GM21717 (cell line): Measurements from ENCODE around the gene TAF1A.
"Not testable (repeated sequence)": the region's sequence is repeated elsewhere in the genome, so short reads cannot be mapped to it uniquely, and the experiment has no call there.

ENCODE experiments used
- ATAC-seq: cut with Tn5 transposase; IDR thresholded peaks from one replicate; pipeline ENCODE4 v1.9.1; 2021; ENCODE audit warnings: mild to moderate bottlenecking, moderate library complexity; ENCODE audit not compliant: unreplicated experiment

The TAF1A gene

GRCh38 chr1:222589462-222590302 lies at the start of gene TAF1A:
TAF1A (minus strand) TSS chr1:222589933.
- peak; percentile 99 for ATAC-seq

- ATAC-seq = peak; percentile 71
Measured at GRCh38 chr1:222634180-222635013, 44.7 kb upstream of the TAF1A start.

- ATAC-seq = no peak
Measured at GRCh38 chr1:222632749-222633148, 43.0 kb upstream of the TAF1A start.

- ATAC-seq = no peak
Measured at GRCh38 chr1:222631611-222632208, 42.0 kb upstream of the TAF1A start.

GRCh38 chr1:222629921-222630535 lies 40.3 kb upstream of the TAF1A start:
- no peak for ATAC-seq

- ATAC-seq = no peak
Measured at GRCh38 chr1:222627232-222627631, 37.5 kb upstream of the TAF1A start.

GRCh38 chr1:222624214-222624613 lies 34.5 kb upstream of the TAF1A start:
- ATAC-seq = no peak

GRCh38 chr1:222623458-222623857 lies 33.7 kb upstream of the TAF1A start:
- ATAC-seq = no peak

- ATAC-seq = no peak
Measured at GRCh38 chr1:222622765-222623164, 33.0 kb upstream of the TAF1A start.

- ATAC-seq = peak; percentile 18
Measured at GRCh38 chr1:222620566-222620965, 30.8 kb upstream of the TAF1A start.

- ATAC-seq = no peak
Measured at GRCh38 chr1:222618880-222619596, 29.3 kb upstream of the TAF1A start.

GRCh38 chr1:222618001-222618879 lies 28.5 kb upstream of the TAF1A start, which contains the start of gene MIA3:
MIA3 (plus strand) TSS chr1:222618097; CDS start chr1:222618111, 14 bp downstream.
- peak; percentile 51 for ATAC-seq

GRCh38 chr1:222617367-222617951 lies 27.7 kb upstream of the TAF1A start:
- peak; percentile 90 for ATAC-seq

GRCh38 chr1:222616525-222616924 lies 26.8 kb upstream of the TAF1A start:
- no peak for ATAC-seq

- no peak for ATAC-seq
Measured at GRCh38 chr1:222613627-222614026, 23.9 kb upstream of the TAF1A start.

GRCh38 chr1:222610728-222611127 lies 21.0 kb upstream of the TAF1A start:
- no peak for ATAC-seq

GRCh38 chr1:222609111-222609510 lies 19.4 kb upstream of the TAF1A start:
- ATAC-seq = not testable (repeated sequence)

- ATAC-seq = no peak
Measured at GRCh38 chr1:222606757-222607156, 17.0 kb upstream of the TAF1A start.

- no peak for ATAC-seq
Measured at GRCh38 chr1:222601257-222601656, 11.5 kb upstream of the TAF1A start.
